ENCODE results near the gene KLF2.
"Not testable (repeated sequence)": the region's sequence is repeated elsewhere in the genome, so short reads cannot be mapped to it uniquely, and the experiment has no call there.

KLF2 gene

GRCh38 chr19:16339361-16339725, 14.7 kb downstream of the KLF2 start:
- no peak for DNase-seq (ENCODE audit: low read depth)
- no peak overlapping the region for H3K9ac ChIP-seq (ENCODE audit: low read length)
- H3K4me1 ChIP-seq (ENCODE audit: control insufficient read depth, insufficient read depth, low read length), result peaks cover 22% of the 10 kb centered on the region
- no peaks in the 10 kb centered on the region for H3K27me3 ChIP-seq (replicated peaks; ENCODE audit: control insufficient read depth, insufficient read depth, low read length)
- no peaks in the 10 kb centered on the region for H3K36me3 ChIP-seq (ENCODE audit: control insufficient read depth, insufficient read depth, low read length, severe bottlenecking)
- no peaks in the 10 kb centered on the region for H3K9me3 ChIP-seq (ENCODE audit: control insufficient read depth, low read length)
- H3K4me3 ChIP-seq (ENCODE audit: low read length), result no peak overlapping the region

GRCh38 chr19:16340092-16340491, 15.5 kb downstream of the KLF2 start:
- Histone ChIP-seq H3K9me3 (ENCODE audit: control insufficient read depth, low read length) (no peaks in the 10 kb centered on the region), H3K36me3 (ENCODE audit: control insufficient read depth, insufficient read depth, low read length, severe bottlenecking) (no peaks in the 10 kb centered on the region), H3K9ac (ENCODE audit: low read length) (no peak overlapping the region), H3K27me3 (replicated peaks; ENCODE audit: control insufficient read depth, insufficient read depth, low read length) (no peaks in the 10 kb centered on the region), H3K4me3 (ENCODE audit: low read length) (no peak overlapping the region), H3K4me1 (ENCODE audit: control insufficient read depth, insufficient read depth, low read length) (peaks cover 22% of the 10 kb centered on the region)
- no peak for DNase-seq (ENCODE audit: low read depth)

GRCh38 chr19:16340654-16341053, 16.0 kb downstream of the KLF2 start:
- no peaks in the 10 kb centered on the region for H3K9me3 ChIP-seq (ENCODE audit: control insufficient read depth, low read length)
- no peaks in the 10 kb centered on the region for H3K36me3 ChIP-seq (ENCODE audit: control insufficient read depth, insufficient read depth, low read length, severe bottlenecking)
- no peaks in the 10 kb centered on the region for H3K27me3 ChIP-seq (replicated peaks; ENCODE audit: control insufficient read depth, insufficient read depth, low read length)
- peaks cover 26% of the 10 kb centered on the region for H3K4me1 ChIP-seq (ENCODE audit: control insufficient read depth, insufficient read depth, low read length)
- no peak overlapping the region for H3K9ac ChIP-seq (ENCODE audit: low read length)
- DNase-seq (ENCODE audit: low read depth), result no peak
- H3K4me3 ChIP-seq (ENCODE audit: low read length), result no peak overlapping the region

- H3K36me3 ChIP-seq (ENCODE audit: control insufficient read depth, insufficient read depth, low read length, severe bottlenecking), result no peaks in the 10 kb centered on the region
- H3K4me3 ChIP-seq (ENCODE audit: low read length), result no peak overlapping the region
- no peak for DNase-seq (ENCODE audit: low read depth)
- H3K9ac ChIP-seq (ENCODE audit: low read length), result no peak overlapping the region
- peaks cover 26% of the 10 kb centered on the region for H3K4me1 ChIP-seq (ENCODE audit: control insufficient read depth, insufficient read depth, low read length)
- H3K9me3 ChIP-seq (ENCODE audit: control insufficient read depth, low read length), result no peaks in the 10 kb centered on the region
- no peaks in the 10 kb centered on the region for H3K27me3 ChIP-seq (replicated peaks; ENCODE audit: control insufficient read depth, insufficient read depth, low read length)
Measured at GRCh38 chr19:16342002-16342715, 17.5 kb downstream of the KLF2 start.

- DNase-seq (ENCODE audit: low read depth), result no peak
- Histone ChIP-seq H3K4me3 (ENCODE audit: low read length) (no peak overlapping the region), H3K9me3 (ENCODE audit: control insufficient read depth, low read length) (no peaks in the 10 kb centered on the region), H3K27me3 (replicated peaks; ENCODE audit: control insufficient read depth, insufficient read depth, low read length) (no peaks in the 10 kb centered on the region), H3K4me1 (ENCODE audit: control insufficient read depth, insufficient read depth, low read length) (peaks cover 26% of the 10 kb centered on the region), H3K9ac (ENCODE audit: low read length) (no peak overlapping the region), H3K36me3 (ENCODE audit: control insufficient read depth, insufficient read depth, low read length, severe bottlenecking) (no peaks in the 10 kb centered on the region)
Measured at GRCh38 chr19:16343156-16343555, 18.5 kb downstream of the KLF2 start.

- DNase-seq (ENCODE audit: low read depth), result no peak
- Histone ChIP-seq H3K9ac (ENCODE audit: low read length) (no peak overlapping the region), H3K4me3 (ENCODE audit: low read length) (no peak overlapping the region), H3K27me3 (replicated peaks; ENCODE audit: control insufficient read depth, insufficient read depth, low read length) (no peaks in the 10 kb centered on the region), H3K4me1 (ENCODE audit: control insufficient read depth, insufficient read depth, low read length) (peaks cover 15% of the 10 kb centered on the region), H3K9me3 (ENCODE audit: control insufficient read depth, low read length) (no peaks in the 10 kb centered on the region), H3K36me3 (ENCODE audit: control insufficient read depth, insufficient read depth, low read length, severe bottlenecking) (no peaks in the 10 kb centered on the region)
Measured at GRCh38 chr19:16345457-16345856, 20.8 kb downstream of the KLF2 start.

- not testable (repeated sequence) for H3K27me3 ChIP-seq (replicated peaks; ENCODE audit: control insufficient read depth, insufficient read depth, low read length); DNase-seq (ENCODE audit: low read depth)
- H3K4me1 ChIP-seq (ENCODE audit: control insufficient read depth, insufficient read depth, low read length), result peaks cover 18% of the 10 kb centered on the region
Measured at GRCh38 chr19:16347099-16347498, 22.5 kb downstream of the KLF2 start.

GRCh38 chr19:16347706-16348105, 23.1 kb downstream of the KLF2 start:
- no peak for DNase-seq (ENCODE audit: low read depth)
- Histone ChIP-seq H3K9me3 (ENCODE audit: control insufficient read depth, low read length) (no peaks in the 10 kb centered on the region), H3K4me3 (ENCODE audit: low read length) (no peak overlapping the region), H3K27me3 (replicated peaks; ENCODE audit: control insufficient read depth, insufficient read depth, low read length) (no peaks in the 10 kb centered on the region), H3K9ac (ENCODE audit: low read length) (no peak overlapping the region), H3K4me1 (ENCODE audit: control insufficient read depth, insufficient read depth, low read length) (peaks cover 12% of the 10 kb centered on the region), H3K36me3 (ENCODE audit: control insufficient read depth, insufficient read depth, low read length, severe bottlenecking) (no peaks in the 10 kb centered on the region)

More at GRCh38 chr19:16347099-16347498, 22.5 kb downstream of the KLF2 start:
- not testable (repeated sequence) for H3K4me3 ChIP-seq (ENCODE audit: low read length); H3K9me3 ChIP-seq (ENCODE audit: control insufficient read depth, low read length); H3K9ac ChIP-seq (ENCODE audit: low read length); H3K36me3 ChIP-seq (ENCODE audit: control insufficient read depth, insufficient read depth, low read length, severe bottlenecking)

GRCh38 chr19:16349551-16350152, 25.0 kb downstream of the KLF2 start:
- Histone ChIP-seq H3K9me3 (ENCODE audit: control insufficient read depth, low read length) (no peaks in the 10 kb centered on the region), H3K36me3 (ENCODE audit: control insufficient read depth, insufficient read depth, low read length, severe bottlenecking) (no peaks in the 10 kb centered on the region), H3K27me3 (replicated peaks; ENCODE audit: control insufficient read depth, insufficient read depth, low read length) (no peaks in the 10 kb centered on the region)

GRCh38 chr19:16351133-16351809, 26.6 kb downstream of the KLF2 start:
- no peaks in the 10 kb centered on the region for H3K9me3 ChIP-seq (ENCODE audit: control insufficient read depth, low read length)
- DNase-seq (ENCODE audit: low read depth), result no peak
- peaks cover 6% of the 10 kb centered on the region for H3K4me1 ChIP-seq (ENCODE audit: control insufficient read depth, insufficient read depth, low read length)
- H3K9ac ChIP-seq (ENCODE audit: low read length), result no peak overlapping the region
- H3K4me3 ChIP-seq (ENCODE audit: low read length), result no peak overlapping the region
- H3K36me3 ChIP-seq (ENCODE audit: control insufficient read depth, insufficient read depth, low read length, severe bottlenecking), result no peaks in the 10 kb centered on the region
- no peaks in the 10 kb centered on the region for H3K27me3 ChIP-seq (replicated peaks; ENCODE audit: control insufficient read depth, insufficient read depth, low read length)

More at GRCh38 chr19:16349551-16350152, 25.0 kb downstream of the KLF2 start:
- H3K4me1 ChIP-seq (ENCODE audit: control insufficient read depth, insufficient read depth, low read length), result peaks cover 10% of the 10 kb centered on the region
- no peak for DNase-seq (ENCODE audit: low read depth)
- H3K9ac ChIP-seq (ENCODE audit: low read length), result no peak overlapping the region
- no peak overlapping the region for H3K4me3 ChIP-seq (ENCODE audit: low read length)

GRCh38 chr19:16355293-16356043, 30.8 kb downstream of the KLF2 start:
- Histone ChIP-seq H3K36me3 (ENCODE audit: control insufficient read depth, insufficient read depth, low read length, severe bottlenecking) (peaks cover 5% of the 10 kb centered on the region), H3K9me3 (ENCODE audit: control insufficient read depth, low read length) (no peaks in the 10 kb centered on the region), H3K4me3 (ENCODE audit: low read length) (no peak overlapping the region), H3K4me1 (ENCODE audit: control insufficient read depth, insufficient read depth, low read length) (peaks cover 6% of the 10 kb centered on the region), H3K9ac (ENCODE audit: low read length) (no peak overlapping the region), H3K27me3 (replicated peaks; ENCODE audit: control insufficient read depth, insufficient read depth, low read length) (no peaks in the 10 kb centered on the region)
- no peak for DNase-seq (ENCODE audit: low read depth)
